ENCODE results near the gene HAVCR1.
"Not testable (repeated sequence)": the region's sequence is repeated elsewhere in the genome, so short reads cannot be mapped to it uniquely, and the experiment has no call there.

GRCh38 chr5:157056848-157057247 is 2.1 kb downstream of the HAVCR1 start:
- not testable (repeated sequence) for TF ChIP-seq CTCF (IDR thresholded peaks at IDR 0.05); POLR2AphosphoS5 (IDR thresholded peaks at IDR 0.05; ENCODE audit: low read depth, low read length); TCF7L2 (IDR thresholded peaks at IDR 0.05; ENCODE audit: low read depth, low read length)
